Superior temporal gyrus (tissue), 1 donor: Measurements from ENCODE around the gene RBM47.
"Not testable (repeated sequence)": the region's sequence is repeated elsewhere in the genome, so short reads cannot be mapped to it uniquely, and the experiment has no call there.

Source experiments
- DNase-seq: peaks from one replicate; pipeline ENCODE4 v3.0.0-alpha.2; 2016; ENCODE audit errors: extremely low spot score

The RBM47 gene

DNA sequence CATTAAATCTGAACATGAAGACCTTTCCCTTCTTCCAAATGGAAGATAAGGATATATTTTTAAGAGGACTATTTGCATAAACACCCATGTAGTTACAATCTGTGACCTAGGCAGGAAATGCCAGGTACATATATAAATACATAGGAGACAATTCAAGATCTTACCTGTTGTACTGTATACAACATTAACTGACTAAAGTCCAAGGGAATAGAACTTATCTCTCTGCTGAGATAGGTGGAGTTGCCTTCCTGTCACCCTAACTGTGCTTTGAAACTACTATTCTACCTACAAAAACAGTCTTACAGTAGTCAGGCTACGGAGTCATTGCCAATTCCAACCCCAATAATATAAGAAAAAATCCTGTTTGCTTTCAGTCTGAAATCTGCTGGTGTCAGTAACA is 188.2 kb downstream of the RBM47 start:
- no peak for DNase-seq

DNA sequence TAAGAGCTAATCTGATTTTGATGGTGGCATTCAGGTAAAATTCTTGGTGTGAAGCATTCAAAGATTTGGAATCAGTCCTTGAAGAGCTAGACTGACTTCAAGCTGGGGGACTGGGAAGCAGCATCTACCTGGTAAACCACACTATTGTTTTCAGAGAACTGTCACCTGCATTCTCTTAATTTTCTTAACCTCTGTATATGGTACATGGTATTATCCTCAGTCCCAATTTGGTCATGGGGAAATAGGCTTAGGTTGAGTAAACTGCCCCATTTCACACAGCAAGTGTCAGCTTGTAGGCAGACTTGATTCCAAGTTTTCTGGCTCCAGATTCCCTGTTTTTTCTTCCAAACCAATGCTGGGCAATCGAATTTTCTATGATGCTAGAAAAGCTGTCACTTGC is 190.1 kb downstream of the RBM47 start:
- DNase-seq: no peak

DNA sequence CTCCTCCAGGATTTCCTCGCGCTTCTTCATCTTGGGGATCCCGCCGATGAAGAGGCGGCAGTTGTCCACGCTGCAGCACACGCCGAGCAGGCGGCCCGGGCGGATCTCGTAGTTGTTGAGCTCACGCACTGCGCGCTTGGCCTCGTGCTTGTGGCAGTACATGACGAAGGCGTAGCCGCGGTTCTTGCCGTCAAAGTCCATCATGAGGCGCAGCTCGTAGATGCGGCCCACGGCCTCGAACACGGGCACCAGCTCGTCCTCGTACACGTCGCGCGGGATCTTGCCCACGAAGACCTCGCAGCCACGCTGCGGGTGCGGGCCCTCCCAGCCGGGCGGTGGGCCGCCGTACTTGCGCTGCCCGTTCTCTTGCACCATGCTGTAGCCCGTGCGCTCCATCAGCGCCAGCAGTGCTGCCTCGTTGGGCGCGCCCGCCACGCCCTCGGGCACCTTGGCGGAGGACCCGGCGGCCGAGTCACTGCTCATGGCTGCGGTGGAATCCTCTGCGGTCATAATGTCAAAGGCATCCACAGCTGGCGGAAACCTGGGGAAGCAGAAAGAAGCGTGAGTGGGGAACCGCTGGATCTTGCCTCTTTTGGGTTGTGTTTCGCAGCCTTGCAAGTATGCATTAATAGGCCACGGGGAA is 191.2 kb downstream of the RBM47 start:
- no peak for DNase-seq

DNA sequence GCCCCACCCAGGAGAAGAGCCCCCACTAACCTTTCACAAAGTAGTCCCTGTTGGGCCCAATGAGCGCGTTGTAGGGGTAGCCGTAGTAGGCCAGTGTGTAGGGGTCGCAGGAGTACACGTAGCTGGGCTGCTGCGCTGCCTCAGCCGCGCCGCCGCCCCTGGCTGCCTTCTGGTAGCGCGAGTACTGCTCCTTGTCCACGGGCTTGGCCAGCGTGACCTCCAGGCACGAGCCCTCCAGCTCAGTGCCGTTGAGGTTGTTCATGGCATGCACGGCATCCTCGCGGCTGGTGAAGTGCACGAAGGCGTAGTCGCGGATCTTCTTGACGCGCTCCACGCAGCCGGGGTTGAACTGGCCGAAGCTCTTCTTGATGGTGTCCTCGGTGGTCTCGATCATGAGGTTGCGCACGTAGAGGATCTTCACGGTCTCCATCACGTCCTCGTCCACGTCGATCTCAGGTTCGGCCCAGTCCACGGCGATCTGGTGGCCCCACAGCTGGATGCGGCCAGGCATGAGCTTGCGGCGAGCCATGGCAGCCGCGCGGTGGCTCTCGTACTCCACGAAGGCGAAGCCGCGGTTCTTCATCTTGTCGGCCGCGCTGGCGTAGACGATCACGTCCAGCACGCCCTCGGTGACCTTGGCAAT is 191.8 kb downstream of the RBM47 start:
- no peak for DNase-seq

DNA sequence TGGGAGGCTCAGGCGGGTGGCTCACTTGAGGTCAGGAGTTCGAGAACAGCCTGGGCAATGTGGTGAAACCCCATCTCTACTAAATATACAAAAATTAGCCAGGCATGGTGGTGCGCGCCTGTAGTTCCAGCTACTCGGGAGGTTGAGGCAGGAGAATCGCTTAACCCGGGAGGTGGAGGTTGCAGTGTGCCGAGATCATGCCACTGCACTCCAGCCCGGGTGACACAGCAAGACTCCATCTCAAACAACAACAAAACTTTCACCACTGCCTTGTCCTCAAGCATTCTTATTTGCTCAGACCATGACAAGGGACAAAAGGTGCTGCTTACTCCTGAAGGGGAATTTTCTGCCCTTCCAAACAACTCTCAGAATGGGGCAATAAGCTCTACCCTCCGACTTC is 194.4 kb downstream of the RBM47 start:
- DNase-seq: not testable (repeated sequence)

DNA sequence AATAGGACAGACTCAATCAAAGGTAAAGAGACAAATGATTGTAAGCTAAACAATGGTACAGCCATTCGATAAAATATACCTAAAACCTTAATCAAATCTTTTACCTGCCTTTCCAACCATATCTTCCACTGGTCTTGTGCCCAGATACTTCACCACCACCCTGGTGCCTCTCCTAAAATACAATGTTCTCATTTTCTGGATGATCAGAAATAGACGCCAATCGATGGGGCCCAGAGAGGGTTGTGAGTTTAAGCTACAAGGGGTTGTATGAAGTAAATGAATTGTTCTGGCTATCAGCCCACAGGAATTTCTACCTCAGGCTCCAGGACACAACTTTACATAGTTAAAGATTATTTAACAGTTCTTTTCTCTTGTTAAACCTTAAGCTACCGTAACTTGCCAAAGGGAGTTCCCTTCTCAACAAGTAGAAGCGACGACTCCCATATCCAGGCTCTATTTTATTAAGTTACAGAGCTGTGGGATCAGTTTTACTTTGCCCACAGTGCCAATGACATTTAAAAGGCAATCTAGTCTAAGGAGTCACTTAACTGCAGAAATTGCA is 195.5 kb downstream of the RBM47 start:
- DNase-seq: no peak

DNA sequence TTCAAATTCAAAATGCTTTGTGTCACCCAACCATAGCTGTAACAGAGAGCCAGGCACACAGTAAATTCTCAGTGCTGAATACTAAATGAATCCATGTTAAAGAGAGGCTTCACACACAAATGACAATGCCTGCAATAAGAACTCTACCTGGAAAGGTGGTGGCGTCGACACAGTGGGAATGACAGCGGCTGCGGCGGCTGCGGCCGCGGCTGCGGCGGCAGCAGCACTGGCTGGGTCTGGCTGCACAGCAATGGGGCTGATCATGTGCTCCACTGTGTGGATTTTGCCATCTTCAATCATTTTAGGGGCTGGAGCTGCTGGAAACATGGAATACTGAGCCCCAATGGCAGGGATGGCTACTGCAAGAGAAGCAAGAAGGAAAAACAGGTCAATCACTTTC is 197.2 kb downstream of the RBM47 start:
- no peak for DNase-seq

DNA sequence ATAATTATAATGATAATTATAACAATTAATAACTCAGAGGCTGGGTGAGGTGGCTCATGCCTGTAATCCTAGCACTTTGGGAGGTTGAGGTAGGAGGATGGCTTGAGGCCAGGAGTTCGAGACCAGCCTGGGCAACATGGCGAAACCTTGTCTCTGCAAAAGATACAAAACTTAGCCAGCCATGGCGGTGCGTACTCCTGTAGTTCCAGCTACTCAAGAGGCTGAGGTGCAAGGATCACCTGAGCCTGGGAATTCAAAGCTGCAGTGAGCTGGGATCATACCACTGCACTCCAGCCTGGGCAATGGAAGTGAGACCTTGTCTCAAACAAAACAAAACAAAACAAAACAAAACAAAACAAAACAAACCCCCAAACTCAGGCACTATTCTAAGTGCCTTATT is 201.8 kb downstream of the RBM47 start:
- DNase-seq: not testable (repeated sequence)

DNA sequence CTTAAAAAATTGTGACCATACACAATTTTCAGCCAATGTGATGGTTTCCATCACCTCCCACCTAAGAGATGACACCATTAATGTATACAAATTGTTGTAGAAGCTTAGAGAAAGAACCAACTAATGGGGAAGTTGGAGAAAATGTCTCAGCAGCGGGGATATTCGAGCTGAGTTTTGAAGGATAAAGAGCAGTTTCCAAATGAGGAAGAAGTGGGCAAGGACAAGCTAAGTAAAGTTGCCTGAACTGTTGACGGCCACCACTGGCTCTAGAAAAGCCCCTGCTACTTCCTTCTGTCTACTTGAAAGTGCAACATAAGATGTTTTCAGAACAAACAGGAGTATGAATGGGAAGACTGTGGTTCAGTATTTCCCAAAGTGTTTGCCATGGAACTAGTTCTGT is 202.5 kb downstream of the RBM47 start:
- DNase-seq: no peak

DNA sequence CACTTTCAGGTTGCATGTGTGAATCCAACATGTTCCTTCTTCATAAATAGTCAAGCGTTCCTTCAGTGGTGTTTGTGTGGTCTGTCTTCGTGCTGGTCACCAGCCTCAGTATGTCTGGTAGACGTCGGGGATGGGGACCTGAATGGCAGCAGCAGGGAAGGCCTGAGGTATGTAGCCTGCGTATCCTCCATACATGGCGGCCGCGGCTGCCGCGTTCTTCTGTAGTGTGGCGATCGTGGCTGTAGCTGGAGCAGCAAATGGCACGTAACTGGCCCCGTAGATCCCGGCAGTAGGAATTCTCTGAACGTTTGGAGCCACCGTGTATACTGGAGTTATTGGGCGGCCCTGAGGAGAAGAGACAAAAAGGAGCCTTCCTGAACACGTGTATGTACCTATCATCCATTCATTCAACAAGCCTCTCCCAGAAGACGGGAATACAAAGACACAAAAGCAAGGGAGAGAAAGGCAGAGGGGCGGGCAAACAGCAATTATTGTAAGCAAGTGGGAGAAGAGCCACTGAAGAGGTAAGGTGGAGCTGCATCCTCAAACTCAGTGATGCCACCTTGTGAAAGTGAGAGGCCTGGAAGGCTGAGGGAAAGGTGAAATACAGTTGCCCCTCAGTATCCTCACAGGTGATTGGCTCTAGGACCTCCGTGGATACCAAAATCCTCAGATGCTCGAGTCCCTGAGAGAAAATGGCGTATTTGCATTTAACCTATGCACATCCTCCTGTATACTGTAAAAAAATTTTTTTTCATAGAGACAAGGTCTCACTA is 203.7 kb downstream of the RBM47 start:
- no peak for DNase-seq

DNA sequence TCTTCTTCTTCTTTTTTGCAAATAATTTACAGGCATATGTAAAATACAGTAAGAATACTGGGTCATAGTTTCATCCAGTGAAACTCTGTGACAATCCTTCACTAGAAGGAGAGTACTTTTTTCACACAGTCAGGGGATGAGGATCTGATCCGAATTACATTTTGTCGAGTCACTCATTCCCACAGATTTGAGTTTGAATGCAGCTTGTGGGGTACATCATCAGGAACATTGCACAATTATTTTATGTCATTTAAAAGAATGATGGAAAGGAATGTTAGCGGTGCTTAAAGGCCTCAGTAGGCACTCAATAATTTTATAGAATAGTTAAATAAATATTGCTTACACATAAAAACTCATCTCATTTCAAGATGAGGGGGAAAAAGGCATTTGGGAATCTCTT is 205.9 kb downstream of the RBM47 start:
- DNase-seq: no peak

DNA sequence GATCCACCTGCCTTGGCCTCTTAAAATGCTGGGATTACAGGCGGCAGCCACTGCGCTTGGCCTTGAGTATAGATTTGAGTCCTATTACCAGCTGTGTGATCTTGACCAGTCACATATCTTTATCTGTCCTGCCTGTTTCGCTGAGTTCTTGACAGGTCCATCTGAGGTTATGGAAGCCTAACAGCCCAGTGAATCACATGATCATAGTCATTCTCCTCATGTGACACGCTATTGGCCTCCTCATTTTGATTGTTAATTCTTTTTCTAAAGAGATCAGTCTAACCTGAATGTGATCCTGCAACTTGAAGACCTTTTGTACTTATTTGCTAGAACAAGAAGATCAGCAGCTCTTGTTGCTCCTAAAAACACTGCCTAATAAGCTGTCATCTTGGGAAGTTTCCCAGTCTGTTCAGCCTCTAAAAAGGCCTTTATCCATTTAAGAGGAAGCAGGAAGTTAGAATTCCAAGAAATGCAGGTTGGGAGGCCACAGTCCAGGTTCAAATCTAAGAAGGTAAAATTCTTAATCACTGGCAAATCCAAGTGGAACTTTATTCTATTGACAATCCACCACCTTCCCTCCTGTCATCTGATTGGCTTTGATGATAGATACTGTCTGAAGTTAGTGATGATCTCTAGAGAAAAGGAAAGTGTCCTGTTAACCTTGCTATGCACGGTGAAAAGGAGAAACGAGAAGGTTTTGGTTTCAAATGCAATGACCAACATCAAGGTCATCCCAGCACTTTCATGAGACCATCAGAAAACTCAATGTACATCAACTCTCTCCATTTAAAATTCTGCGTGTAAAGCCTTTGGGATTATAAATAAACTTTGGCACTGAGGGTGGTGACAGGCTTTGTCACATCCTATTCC is 207.6 kb downstream of the RBM47 start:
- DNase-seq: no peak

DNA sequence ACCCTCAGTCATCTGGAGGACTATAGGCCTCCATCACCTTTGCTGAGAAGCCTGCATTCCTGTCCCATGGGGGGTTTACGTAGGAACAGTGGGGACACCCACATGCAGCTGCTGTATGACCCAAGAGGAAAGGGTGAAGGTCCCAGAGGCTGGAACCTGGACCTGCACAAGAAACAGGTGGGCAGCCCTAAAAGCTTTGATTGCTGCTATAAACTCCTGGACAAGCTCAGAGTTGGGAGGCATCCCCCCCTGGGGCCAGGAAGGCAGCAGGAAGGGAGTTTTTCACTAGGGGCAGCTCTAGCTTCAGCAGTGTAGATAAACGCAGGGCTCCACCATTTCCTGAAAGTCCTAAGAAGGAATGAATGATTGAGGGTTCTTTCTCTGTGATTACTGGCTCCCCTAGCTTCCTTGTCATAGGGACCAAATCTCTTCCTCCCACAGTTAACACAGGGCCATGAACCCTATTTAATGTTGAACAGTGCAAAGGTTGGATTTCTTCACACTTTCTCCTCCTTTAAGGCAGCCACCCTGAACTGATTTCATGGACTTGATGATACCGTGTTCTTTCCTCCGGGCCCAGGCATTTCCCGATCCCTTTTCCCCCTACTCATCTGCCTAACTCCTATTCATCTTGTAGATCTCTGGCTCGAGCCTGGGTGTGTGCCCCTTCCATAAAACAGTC is 210.3 kb downstream of the RBM47 start:
- DNase-seq: no peak

DNA sequence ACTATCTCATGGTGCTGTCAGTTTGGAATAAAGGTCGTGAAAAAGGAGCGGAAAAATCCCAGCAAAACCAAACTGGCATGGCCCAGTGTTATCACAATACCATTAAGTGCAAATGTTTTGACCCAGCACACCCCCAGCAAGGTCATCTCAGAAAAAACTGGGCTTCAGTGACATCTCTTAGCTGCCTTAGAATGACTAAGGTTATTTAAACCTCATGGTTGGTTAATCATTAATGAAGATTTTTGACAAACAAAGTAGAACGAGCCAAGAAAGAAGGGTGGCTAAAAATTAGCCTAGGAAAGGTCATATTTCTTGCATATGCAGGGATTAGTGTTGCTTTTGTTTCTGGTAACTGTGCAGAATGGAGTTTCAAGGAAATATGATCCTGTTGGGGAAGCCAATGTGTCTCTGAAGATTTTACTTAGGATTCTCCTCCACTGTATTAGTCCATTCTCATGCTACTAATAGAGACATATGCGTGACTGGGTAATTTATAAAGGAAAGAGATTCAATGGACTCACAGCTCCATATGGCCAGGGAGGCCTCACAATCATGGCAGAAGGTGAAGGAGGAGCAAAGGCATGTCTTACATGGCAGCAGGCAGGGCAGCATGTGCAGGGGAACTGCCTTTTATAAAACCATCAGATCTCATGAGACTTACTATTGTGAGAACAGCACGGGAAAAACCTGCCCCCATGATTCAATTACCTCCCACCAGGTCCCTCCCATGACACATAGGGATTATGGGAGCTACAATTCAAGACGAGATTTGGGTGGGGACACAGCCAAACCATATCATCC is 211.0 kb downstream of the RBM47 start:
- no peak for DNase-seq

DNA sequence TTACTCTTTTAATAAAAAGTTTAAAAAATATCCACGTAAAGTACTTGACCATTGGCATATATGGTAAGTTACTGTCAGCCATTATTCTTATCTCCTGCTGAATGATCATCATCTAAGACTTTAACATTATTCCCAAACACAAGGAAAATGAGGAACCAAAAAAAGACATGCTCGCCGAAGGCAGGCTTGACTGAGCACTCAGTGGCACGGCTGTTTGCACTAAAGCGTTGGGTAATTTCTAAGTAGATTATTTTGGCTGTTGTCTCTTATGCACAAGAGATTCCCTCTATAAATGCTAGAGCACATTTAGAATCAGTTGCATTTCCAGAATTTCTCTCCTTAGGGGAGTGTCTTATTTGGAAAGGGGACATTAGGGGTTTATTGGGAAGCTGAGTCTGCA is 211.7 kb downstream of the RBM47 start:
- no peak for DNase-seq

DNA sequence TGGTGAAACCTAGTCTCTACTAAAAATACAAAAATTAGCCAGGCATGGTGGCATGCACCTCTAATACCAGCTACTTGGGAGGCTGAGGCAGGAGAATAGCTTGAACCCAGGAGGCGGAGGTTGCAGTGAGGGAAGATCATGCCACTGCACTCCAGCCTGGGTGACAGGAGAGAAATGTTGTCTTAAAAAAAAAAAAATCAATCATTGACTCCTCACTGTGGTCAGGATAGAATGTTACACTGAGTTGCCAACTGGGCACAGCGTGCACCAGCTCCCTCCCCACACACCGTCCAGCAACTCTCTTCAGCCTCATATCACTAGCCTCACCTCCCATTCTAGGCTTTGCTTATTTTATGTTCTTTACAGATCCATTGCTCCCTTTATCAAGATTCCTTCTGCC is 215.0 kb downstream of the RBM47 start:
- no peak for DNase-seq

DNA sequence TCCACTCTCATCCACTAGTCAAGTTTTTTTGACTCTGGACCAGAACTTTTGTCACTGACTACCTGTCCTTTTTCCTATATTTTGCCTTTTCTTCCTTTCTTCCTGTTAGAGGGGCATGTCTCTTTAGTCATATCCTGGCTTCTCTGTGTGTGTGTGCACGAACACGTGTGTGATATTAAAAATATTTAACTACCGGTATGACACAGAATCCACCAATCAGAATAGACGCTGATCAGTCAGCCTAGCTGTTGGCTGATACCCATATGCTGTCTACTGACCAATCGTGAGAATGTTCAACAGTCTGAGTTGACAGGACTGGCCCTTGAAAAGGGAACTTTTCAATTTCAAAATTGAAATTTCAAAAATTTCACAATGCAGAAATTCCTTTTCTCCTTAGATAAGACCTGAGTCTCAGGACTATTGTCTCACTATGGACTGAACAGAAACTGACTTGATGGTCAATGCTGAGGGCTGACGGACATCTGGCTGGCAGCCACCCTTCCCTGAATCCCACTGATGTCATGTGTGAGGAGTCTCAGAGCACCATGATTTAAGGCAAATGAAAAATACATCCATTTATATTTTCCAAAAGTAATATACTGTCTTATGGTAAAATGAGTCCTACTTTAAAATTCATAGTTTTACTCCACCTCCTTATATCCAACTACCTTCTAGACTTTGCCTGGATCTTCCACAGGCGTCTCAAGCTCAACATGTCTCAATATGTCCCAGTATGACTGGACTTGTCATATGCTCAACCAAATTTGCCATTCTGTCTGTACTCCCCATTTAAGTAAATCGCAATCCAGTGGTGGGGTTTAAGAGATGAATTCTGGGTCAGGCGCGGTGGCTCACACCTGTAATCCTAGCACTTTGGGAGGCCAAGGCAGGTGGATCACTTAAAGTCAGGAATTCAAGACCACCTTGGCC is 216.5 kb downstream of the RBM47 start:
- no peak for DNase-seq

DNA sequence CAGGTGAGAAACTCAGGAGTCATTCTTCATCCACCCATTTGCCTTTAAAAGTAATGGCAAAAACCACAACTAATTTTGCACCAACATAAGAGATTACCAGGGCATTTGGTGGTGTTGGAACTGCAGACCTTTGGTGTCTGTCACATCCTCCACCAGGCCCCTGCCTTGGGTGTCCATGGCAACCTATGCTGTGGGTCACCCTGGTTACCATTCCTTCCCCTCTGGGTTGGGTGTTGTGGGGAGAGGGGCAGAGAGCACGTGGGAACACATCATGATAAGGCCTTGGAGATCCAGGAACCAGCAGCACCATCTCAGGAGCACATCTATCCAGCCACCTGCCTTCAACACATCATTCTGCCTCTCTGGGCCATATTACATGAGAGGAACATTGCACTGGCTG is 217.3 kb downstream of the RBM47 start:
- DNase-seq: no peak

DNA sequence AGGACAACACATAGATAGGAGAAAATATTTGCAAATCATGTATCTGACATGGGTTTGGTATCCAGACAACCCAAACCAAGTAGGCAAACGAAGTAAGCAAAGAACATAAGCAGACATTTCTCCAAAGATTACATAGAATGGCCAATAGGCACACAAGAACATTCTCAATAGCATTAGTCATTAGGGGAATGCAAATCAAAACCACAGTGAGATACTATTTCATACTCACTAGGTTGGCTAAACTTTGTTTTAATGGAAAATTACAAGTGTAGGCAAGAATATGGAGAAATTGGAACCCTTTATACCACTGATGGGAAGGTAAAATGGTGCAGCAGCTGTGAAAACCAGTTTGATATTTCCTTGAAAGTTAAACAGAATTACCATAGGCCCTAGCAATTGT is 219.8 kb downstream of the RBM47 start:
- DNase-seq: no peak
